Mononuclear cell (primary cell): ENCODE results near the gene COX6A2. TPM values are rescaled to one million over a fixed set of nuclear protein-coding genes. Genes with fewer than 3 reads are reported as not detected.
"Not testable (repeated sequence)": the region's sequence is repeated elsewhere in the genome, so short reads cannot be mapped to it uniquely, and the experiment has no call there.

ENCODE experiments used
- H3K27me3 ChIP-seq: 2 replicates; pipeline ENCODE4 v1.6.0; 2011; ENCODE audit warnings: low read length, control low read depth; ENCODE audit not compliant: insufficient read depth
- H3K4me1 ChIP-seq: 2 replicates; pipeline ENCODE4 v1.5.1; 2011; ENCODE audit warnings: mild to moderate bottlenecking, low read length, control low read depth; ENCODE audit not compliant: insufficient read depth
- H3K4me3 ChIP-seq: 2 replicates; pipeline ENCODE4 v1.5.1; 2011; ENCODE audit warnings: mild to moderate bottlenecking, low read length, moderate library complexity
- H3K9me3 ChIP-seq: 2 replicates; pipeline ENCODE4 v1.5.1; 2011; ENCODE audit warnings: low read depth, mild to moderate bottlenecking, control low read depth, low read length
- total RNA-seq: library from RNA; depleted of rRNA; stranded (reverse); fragments of >200 nt; gene quantifications from one replicate; pipeline ENCODE4 v1.2.3, GENCODE V29; 2012

Gene COX6A2
- total RNA-seq, 1 donor: not detected

GRCh38 chr16:31455601-31456314, 27.6 kb upstream of the COX6A2 start:
- peaks cover 63% of the 10 kb centered on the region for H3K4me1 ChIP-seq
- H3K4me3 ChIP-seq: no peak overlapping the region
- H3K27me3 ChIP-seq: no peaks in the 10 kb centered on the region
- no peaks in the 10 kb centered on the region for H3K9me3 ChIP-seq

GRCh38 chr16:31453255-31454204, 25.4 kb upstream of the COX6A2 start:
- Histone ChIP-seq H3K4me3 (no peak overlapping the region), H3K4me1 (peaks cover 52% of the 10 kb centered on the region), H3K9me3 (no peaks in the 10 kb centered on the region), H3K27me3 (no peaks in the 10 kb centered on the region)

- Histone ChIP-seq H3K27me3 (no peaks in the 10 kb centered on the region), H3K4me3 (no peak overlapping the region)
Observed at GRCh38 chr16:31452631-31453106, 24.5 kb upstream of the COX6A2 start.

GRCh38 chr16:31451681-31452351, 23.7 kb upstream of the COX6A2 start:
- no peak overlapping the region for H3K4me3 ChIP-seq
- no peaks in the 10 kb centered on the region for H3K9me3 ChIP-seq
- no peaks in the 10 kb centered on the region for H3K27me3 ChIP-seq
- H3K4me1 ChIP-seq: peaks cover 34% of the 10 kb centered on the region

More at GRCh38 chr16:31452631-31453106, 24.5 kb upstream of the COX6A2 start:
- Histone ChIP-seq H3K4me1 (peaks cover 43% of the 10 kb centered on the region), H3K9me3 (no peaks in the 10 kb centered on the region)

GRCh38 chr16:31451201-31451600, 23.0 kb upstream of the COX6A2 start:
- Histone ChIP-seq H3K4me3 (no peak overlapping the region), H3K27me3 (no peaks in the 10 kb centered on the region), H3K4me1 (peaks cover 28% of the 10 kb centered on the region), H3K9me3 (no peaks in the 10 kb centered on the region)

GRCh38 chr16:31445931-31446330, 17.8 kb upstream of the COX6A2 start:
- H3K4me1 ChIP-seq, H3K9me3 ChIP-seq, H3K4me3 ChIP-seq, H3K27me3 ChIP-seq: not testable (repeated sequence)

- Histone ChIP-seq H3K4me1 (peaks cover 7% of the 10 kb centered on the region), H3K4me3 (no peak overlapping the region), H3K9me3 (no peaks in the 10 kb centered on the region), H3K27me3 (no peaks in the 10 kb centered on the region)
Observed at GRCh38 chr16:31441956-31442355, 13.8 kb upstream of the COX6A2 start.

- H3K4me3 ChIP-seq: no peak overlapping the region
- H3K9me3 ChIP-seq: no peaks in the 10 kb centered on the region
- no peaks in the 10 kb centered on the region for H3K27me3 ChIP-seq
- peaks cover 7% of the 10 kb centered on the region for H3K4me1 ChIP-seq
Observed at GRCh38 chr16:31440516-31441184, 12.5 kb upstream of the COX6A2 start.

- Histone ChIP-seq H3K4me1 (peaks cover 7% of the 10 kb centered on the region), H3K9me3 (no peaks in the 10 kb centered on the region), H3K4me3 (no peak overlapping the region), H3K27me3 (no peaks in the 10 kb centered on the region)
Observed at GRCh38 chr16:31439519-31439918, 11.4 kb upstream of the COX6A2 start.

GRCh38 chr16:31439023-31439422, 10.9 kb upstream of the COX6A2 start:
- H3K9me3 ChIP-seq, H3K4me1 ChIP-seq, H3K27me3 ChIP-seq, H3K4me3 ChIP-seq: not testable (repeated sequence)

GRCh38 chr16:31438414-31438813, 10.3 kb upstream of the COX6A2 start:
- no peaks in the 10 kb centered on the region for H3K27me3 ChIP-seq
- no peaks in the 10 kb centered on the region for H3K9me3 ChIP-seq
- peaks cover 7% of the 10 kb centered on the region for H3K4me1 ChIP-seq
- no peak overlapping the region for H3K4me3 ChIP-seq

GRCh38 chr16:31436221-31437045, 8.3 kb upstream of the COX6A2 start:
- Histone ChIP-seq H3K9me3 (no peaks in the 10 kb centered on the region), H3K4me3 (no peak overlapping the region), H3K27me3 (no peaks in the 10 kb centered on the region), H3K4me1 (no peaks in the 10 kb centered on the region)

GRCh38 chr16:31435341-31436220, 7.4 kb upstream of the COX6A2 start:
- no peaks in the 10 kb centered on the region for H3K9me3 ChIP-seq
- H3K4me1 ChIP-seq: no peaks in the 10 kb centered on the region
- no peak overlapping the region for H3K4me3 ChIP-seq
- no peaks in the 10 kb centered on the region for H3K27me3 ChIP-seq
